Uterus (tissue), 2 donors: ENCODE data around the gene FKRP.
A peak's percentile ranks its signal among the peaks of the same experiment; 100 is the strongest.

Experiments used
- CTCF ChIP-seq, 4 experiments: fragments of 200-600 bp in 2 of 4; fragments of 450-650 bp in 2 of 4; sonication (generic) in 2 of 4; IDR thresholded peaks; one replicate each; pipeline ENCODE4 v1.5.1; 2016 to 2019; ENCODE audit warnings: antibody characterized with exemption in 4 of 4, mild to moderate bottlenecking in 2 of 4, moderate library complexity in 1 of 4
- POLR2A ChIP-seq, 2 donors: fragments of 450-650 bp; IDR thresholded peaks; one replicate each; pipeline ENCODE4 v1.6.1; 2016; ENCODE audit warnings: antibody characterized with exemption in 2 of 2, mild to moderate bottlenecking in 1 of 2, moderate library complexity in 1 of 2

- TF ChIP-seq CTCF (IDR thresholded peaks at IDR 0.05) = peak in 1 of 4 experiments; percentile 5
- peak; percentile 37 to 77 for TF ChIP-seq POLR2A (IDR thresholded peaks at IDR 0.05)
These were observed 612 bp downstream of the FKRP start, which contains the start of gene STRN4 for GRCh38 chr19:46746281-46747057.
